ENCODE data around the gene AQP2. TPM values are rescaled to one million over a fixed set of nuclear protein-coding genes. Genes with fewer than 3 reads are reported as not detected.

The AQP2 gene
- total RNA-seq, 2 experiments from 2014 or later = not detected

- Mint-ChIP-seq H3K4me3 (no peak overlapping the region), H3K4me1 (ENCODE audit: low read depth) (no peaks in the 10 kb centered on the region), H3K9me3 (no peaks in the 10 kb centered on the region), H3K36me3 (ENCODE audit: low read depth) (no peaks in the 10 kb centered on the region), H3K27me3 (ENCODE audit: low read depth) (no peaks in the 10 kb centered on the region), H3K27ac (no peak overlapping the region)
- no peak for DNase-seq
- intact Hi-C loops (cut with micrococcal nuclease) = no loop called here
- CTCF ChIA-PET = interaction anchor here (1.1 kb wide), 1 partner anchor 23 kb away, joined by 3 read pairs; no protein-coding TSS in a partner anchor
These were observed 28.0 kb upstream of the AQP2 start for GRCh38 chr12:49922349-49923034.

DNA sequence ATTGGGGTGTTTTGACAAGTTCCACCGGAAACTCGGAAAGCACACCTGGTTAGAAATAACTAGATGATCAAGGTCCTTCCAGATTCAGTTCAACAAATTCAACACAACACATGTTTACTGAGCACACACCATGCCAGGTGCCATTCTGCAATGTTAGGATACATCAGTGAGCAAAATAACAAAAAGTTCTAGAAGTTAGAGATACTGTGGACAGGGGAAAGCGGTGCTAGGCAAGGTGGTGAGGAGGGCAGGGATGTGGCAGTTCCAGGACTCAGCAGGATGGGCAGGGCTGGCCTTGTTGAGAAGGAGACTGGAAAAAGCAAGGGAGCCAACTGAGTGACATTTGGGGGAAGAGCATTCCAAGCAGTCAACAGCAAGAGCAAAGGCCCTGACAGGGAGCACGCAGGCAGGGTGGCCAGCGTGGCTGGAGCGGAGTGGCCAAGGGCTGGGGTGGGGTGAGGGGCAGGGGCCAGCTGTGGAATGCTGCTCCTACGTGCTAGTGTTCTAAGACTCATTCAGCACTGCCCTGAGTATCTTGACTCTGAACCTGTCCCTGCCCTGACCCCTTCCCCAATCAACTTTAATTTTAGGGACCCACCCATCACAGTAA, 27.4 kb upstream of the AQP2 start:
- CTCF ChIA-PET = interaction anchor here (1.1 kb wide), 1 partner anchor 22 kb away, joined by 3 read pairs; no protein-coding TSS in a partner anchor
- Mint-ChIP-seq H3K9me3 (no peaks in the 10 kb centered on the region), H3K4me3 (no peak overlapping the region), H3K4me1 (ENCODE audit: low read depth) (no peaks in the 10 kb centered on the region), H3K27me3 (ENCODE audit: low read depth) (no peaks in the 10 kb centered on the region), H3K36me3 (ENCODE audit: low read depth) (no peaks in the 10 kb centered on the region), H3K27ac (no peak overlapping the region)
- DNase-seq = no peak
- intact Hi-C loops (cut with micrococcal nuclease) = no loop called here

DNA sequence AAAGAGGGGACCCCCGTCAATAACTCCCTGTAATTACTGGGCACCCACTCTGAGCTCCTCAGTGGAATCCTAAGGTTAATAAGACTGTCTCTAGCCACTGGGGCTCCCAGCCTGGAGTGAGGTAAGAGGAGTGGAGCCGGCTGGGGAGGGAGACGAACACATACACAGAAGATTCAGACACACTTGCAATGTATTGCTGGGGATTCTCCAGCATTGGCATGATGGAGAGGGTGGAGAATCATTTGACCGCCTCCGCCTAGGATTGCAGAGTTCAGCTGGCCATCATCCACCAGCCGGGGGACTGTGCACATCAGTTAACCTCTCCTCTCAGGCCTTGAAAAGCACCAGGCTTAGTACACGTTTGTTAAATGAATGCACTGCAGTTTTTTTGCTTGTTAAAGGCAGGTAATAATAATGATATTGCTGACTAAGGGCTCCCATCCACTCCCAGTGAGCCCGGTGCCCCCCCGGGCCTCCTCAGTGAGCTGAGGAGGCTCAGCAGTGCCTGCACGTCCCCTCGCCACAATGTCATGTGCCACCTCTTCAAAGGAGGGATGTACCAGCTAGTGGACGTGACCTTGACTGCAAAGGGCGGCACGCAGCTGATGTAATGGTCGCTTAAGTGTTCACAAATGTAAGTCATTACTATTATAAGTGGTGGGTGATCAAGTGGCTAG, 26.5 kb upstream of the AQP2 start:
- Mint-ChIP-seq H3K4me3 (no peak overlapping the region), H3K27ac (no peak overlapping the region), H3K9me3 (no peaks in the 10 kb centered on the region), H3K36me3 (ENCODE audit: low read depth) (no peaks in the 10 kb centered on the region), H3K4me1 (ENCODE audit: low read depth) (no peaks in the 10 kb centered on the region), H3K27me3 (ENCODE audit: low read depth) (no peaks in the 10 kb centered on the region)
- CTCF ChIA-PET = no interaction called here
- DNase-seq = no peak
- intact Hi-C loops (cut with micrococcal nuclease) = no loop called here

GRCh38 chr12:49924628-49925246, 25.8 kb upstream of the AQP2 start:
- H3K27me3 Mint-ChIP-seq (ENCODE audit: low read depth) = peaks cover under 1% of the 10 kb centered on the region
- no peak overlapping the region for H3K27ac Mint-ChIP-seq

DNA sequence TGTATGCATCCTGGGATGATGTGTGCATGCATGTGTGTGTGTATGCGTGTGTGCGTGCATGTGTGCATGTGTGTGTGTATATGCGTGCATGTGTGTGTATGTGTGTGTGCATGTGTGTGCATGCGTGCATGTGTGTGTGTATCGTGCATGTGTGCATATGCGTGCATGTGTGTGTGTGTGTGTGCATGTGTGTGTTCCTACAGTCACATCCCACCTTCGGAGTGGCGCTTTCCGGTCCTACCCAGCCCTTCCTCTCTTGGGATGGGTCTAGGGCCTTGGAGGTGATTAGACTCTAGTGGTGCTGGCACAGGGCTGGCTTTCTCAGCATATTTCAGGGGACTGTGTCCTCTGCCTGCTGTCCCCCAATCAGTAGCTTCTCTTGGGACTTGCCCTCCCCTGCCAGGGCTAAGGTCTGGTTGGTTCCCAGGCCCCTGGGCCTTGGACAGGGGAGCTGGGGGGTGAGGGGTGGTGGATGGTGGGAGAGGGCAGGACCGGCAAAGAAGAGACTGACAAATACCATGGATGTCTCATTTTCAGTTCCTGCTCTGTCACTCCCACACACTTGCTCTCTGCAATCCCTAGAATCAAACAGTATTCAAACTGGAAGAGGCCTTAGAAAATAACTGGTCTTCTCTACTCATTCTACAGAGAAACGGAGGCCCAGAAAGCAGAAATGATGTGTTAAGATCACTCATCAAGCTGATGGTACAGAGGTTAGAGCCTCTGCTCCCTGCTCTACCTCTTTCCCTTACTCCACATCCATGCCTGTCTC, 24.9 kb upstream of the AQP2 start:
- peaks cover 1% of the 10 kb centered on the region for H3K27me3 Mint-ChIP-seq (ENCODE audit: low read depth)
- no peak overlapping the region for H3K4me3 Mint-ChIP-seq
- H3K27ac Mint-ChIP-seq = no peak overlapping the region
- H3K4me1 Mint-ChIP-seq (ENCODE audit: low read depth) = peaks cover 3% of the 10 kb centered on the region
- CTCF ChIA-PET = interaction anchor here (1.3 kb wide), 1 partner anchor 20 kb away, joined by 3 read pairs; no protein-coding TSS in a partner anchor
- intact Hi-C loops (cut with micrococcal nuclease) = no loop called here
- H3K9me3 Mint-ChIP-seq = no peaks in the 10 kb centered on the region
- no peaks in the 10 kb centered on the region for H3K36me3 Mint-ChIP-seq (ENCODE audit: low read depth)
- DNase-seq = no peak

More at GRCh38 chr12:49924628-49925246, 25.8 kb upstream of the AQP2 start:
- no peak for DNase-seq
- H3K4me3 Mint-ChIP-seq = no peak overlapping the region
- no peaks in the 10 kb centered on the region for H3K4me1 Mint-ChIP-seq (ENCODE audit: low read depth)
- CTCF ChIA-PET = interaction anchor here (1.3 kb wide), 1 partner anchor 21 kb away, joined by 3 read pairs; no protein-coding TSS in a partner anchor
- no peaks in the 10 kb centered on the region for H3K9me3 Mint-ChIP-seq
- H3K36me3 Mint-ChIP-seq (ENCODE audit: low read depth) = no peaks in the 10 kb centered on the region
- intact Hi-C loops (cut with micrococcal nuclease) = no loop called here

DNA sequence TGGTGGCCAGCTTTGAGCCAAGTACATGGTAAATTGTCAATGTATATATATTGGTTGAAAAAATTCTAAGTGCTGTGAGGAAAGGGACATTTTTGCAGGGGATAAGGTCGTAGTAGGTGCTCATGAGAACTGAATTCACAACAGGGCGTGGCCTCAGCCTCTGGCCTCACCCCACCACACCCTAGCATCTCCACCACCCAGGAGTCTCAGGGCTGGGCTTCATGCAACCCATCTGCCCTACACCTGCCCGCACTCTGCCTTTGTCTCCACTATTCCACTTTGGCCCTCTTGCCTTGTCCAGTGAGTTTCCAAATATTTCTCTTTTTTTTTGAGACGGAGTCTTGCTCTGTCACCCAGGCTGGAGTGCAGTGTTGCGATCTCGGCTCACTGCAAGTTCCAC, 22.1 kb upstream of the AQP2 start:
- H3K36me3 Mint-ChIP-seq (ENCODE audit: low read depth) = no peaks in the 10 kb centered on the region
- peaks cover 7% of the 10 kb centered on the region for H3K4me1 Mint-ChIP-seq (ENCODE audit: low read depth)
- H3K9me3 Mint-ChIP-seq = no peaks in the 10 kb centered on the region
- CTCF ChIA-PET = interaction anchor here (1.1 to 1.8 kb wide), 2 partner anchors 17 to 59 kb away, joined by 3 to 11 read pairs; no protein-coding TSS in a partner anchor
- intact Hi-C loops (cut with micrococcal nuclease) = no loop called here
- no peak overlapping the region for H3K27ac Mint-ChIP-seq
- peaks cover 1% of the 10 kb centered on the region for H3K27me3 Mint-ChIP-seq (ENCODE audit: low read depth)
- no peak for DNase-seq
- no peak overlapping the region for H3K4me3 Mint-ChIP-seq

- H3K36me3 Mint-ChIP-seq (ENCODE audit: low read depth) = no peaks in the 10 kb centered on the region
- H3K4me1 Mint-ChIP-seq (ENCODE audit: low read depth) = peaks cover 7% of the 10 kb centered on the region
- DNase-seq = no peak
- H3K4me3 Mint-ChIP-seq = no peak overlapping the region
- no peak overlapping the region for H3K27ac Mint-ChIP-seq
- peaks cover 1% of the 10 kb centered on the region for H3K27me3 Mint-ChIP-seq (ENCODE audit: low read depth)
- intact Hi-C loops (cut with micrococcal nuclease) = no loop called here
- no peaks in the 10 kb centered on the region for H3K9me3 Mint-ChIP-seq
- CTCF ChIA-PET = interaction anchor here (0.7 to 0.9 kb wide), 4 partner anchors 24 to 208 kb away, joined by 3 to 4 read pairs (median 3); no protein-coding TSS in a partner anchor
These were observed 21.0 kb upstream of the AQP2 start for GRCh38 chr12:49929581-49929980.

DNA sequence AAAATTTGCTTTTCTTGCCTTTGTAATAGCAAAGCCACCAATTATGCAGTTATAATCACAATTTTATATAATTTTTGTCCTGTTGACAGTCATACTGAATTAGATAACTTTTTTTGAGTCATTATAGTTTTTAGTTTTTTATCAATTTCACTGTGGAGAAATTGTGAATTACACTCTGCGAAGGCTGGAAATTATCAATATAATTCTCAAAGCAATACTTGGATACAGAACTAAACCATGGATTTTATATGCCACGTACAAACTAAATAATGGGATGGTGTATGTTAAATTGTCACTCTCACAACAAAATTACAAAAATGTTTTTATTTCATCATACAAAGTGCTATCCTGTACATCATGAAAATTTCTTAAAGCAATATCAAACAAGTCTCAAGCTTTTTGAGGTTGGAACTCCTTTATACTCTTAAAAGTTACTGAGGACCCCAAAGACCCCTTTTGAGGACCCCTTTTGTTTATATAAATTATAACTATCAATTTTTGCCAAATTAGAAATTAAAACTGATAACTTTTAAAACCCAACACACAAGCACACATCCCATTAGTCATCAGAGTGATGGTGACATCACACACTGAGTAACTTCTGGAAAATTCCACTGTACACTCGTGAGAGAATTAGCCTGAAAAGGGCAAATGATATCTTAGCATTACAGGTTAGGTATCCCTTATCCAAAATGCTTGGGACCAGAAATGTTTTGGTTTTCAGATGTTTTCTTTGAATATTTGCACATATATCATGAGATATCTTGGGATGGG, 19.8 kb upstream of the AQP2 start:
- H3K27ac Mint-ChIP-seq = no peak overlapping the region
- peaks cover 1% of the 10 kb centered on the region for H3K27me3 Mint-ChIP-seq (ENCODE audit: low read depth)
- peak; percentile 19 for DNase-seq
- H3K9me3 Mint-ChIP-seq = no peaks in the 10 kb centered on the region
- intact Hi-C loops (cut with micrococcal nuclease) = no loop called here
- H3K4me1 Mint-ChIP-seq (ENCODE audit: low read depth) = peaks cover 7% of the 10 kb centered on the region
- CTCF ChIA-PET = interaction anchor here (1.7 to 3.4 kb wide), 3 partner anchors 15 to 36 kb away, joined by 5 to 18 read pairs (median 10); no protein-coding TSS in a partner anchor
- no peaks in the 10 kb centered on the region for H3K36me3 Mint-ChIP-seq (ENCODE audit: low read depth)
- no peak overlapping the region for H3K4me3 Mint-ChIP-seq

- intact Hi-C loops (cut with micrococcal nuclease) = no loop called here
- Mint-ChIP-seq H3K4me1 (ENCODE audit: low read depth) (peaks cover 7% of the 10 kb centered on the region), H3K9me3 (no peaks in the 10 kb centered on the region), H3K36me3 (ENCODE audit: low read depth) (no peaks in the 10 kb centered on the region), H3K4me3 (no peak overlapping the region), H3K27ac (no peak overlapping the region), H3K27me3 (ENCODE audit: low read depth) (peaks cover 1% of the 10 kb centered on the region)
- no peak for DNase-seq
- CTCF ChIA-PET = interaction anchor here (0.6 to 3.4 kb wide), 7 partner anchors 13 to 178 kb away, joined by 3 to 18 read pairs (median 4); no protein-coding TSS in a partner anchor
These were observed 18.5 kb upstream of the AQP2 start for GRCh38 chr12:49932023-49932422.

- no peak overlapping the region for H3K27ac Mint-ChIP-seq
- H3K4me3 Mint-ChIP-seq = no peak overlapping the region
- H3K9me3 Mint-ChIP-seq = no peaks in the 10 kb centered on the region
- H3K4me1 Mint-ChIP-seq (ENCODE audit: low read depth) = peaks cover 7% of the 10 kb centered on the region
- CTCF ChIA-PET = interaction anchor here (1.4 to 3.4 kb wide), 5 partner anchors 13 to 65 kb away, joined by 3 to 18 read pairs (median 5); no protein-coding TSS in a partner anchor
- no peaks in the 10 kb centered on the region for H3K36me3 Mint-ChIP-seq (ENCODE audit: low read depth)
- DNase-seq = no peak
- intact Hi-C loops (cut with micrococcal nuclease) = no loop called here
- H3K27me3 Mint-ChIP-seq (ENCODE audit: low read depth) = peaks cover 1% of the 10 kb centered on the region
These were observed 17.9 kb upstream of the AQP2 start for GRCh38 chr12:49932533-49933130.

DNA sequence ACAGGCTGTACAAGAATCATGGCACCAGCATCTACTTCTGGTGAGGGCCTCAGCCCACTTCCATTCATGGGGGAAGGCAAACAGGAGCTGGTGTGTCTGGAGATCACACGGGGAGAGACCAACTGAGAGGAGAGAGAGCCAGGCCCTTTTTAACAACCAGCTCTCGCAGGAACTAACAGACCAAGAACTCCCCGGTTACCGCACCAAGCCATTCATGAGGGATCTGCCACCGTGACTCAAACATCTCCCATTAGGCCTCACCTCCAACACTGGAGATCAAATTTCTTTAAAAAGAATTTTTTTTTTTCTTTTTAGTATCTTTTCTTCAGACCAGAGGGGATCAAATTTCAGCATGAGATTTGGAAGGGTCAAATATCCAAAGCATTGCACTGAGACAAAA, 16.7 kb upstream of the AQP2 start:
- CTCF ChIA-PET = interaction anchor here (1.4 to 3.4 kb wide), 4 partner anchors 12 to 137 kb away, joined by 3 to 18 read pairs (median 4); no protein-coding TSS in a partner anchor
- intact Hi-C loops (cut with micrococcal nuclease) = no loop called here
- H3K36me3 Mint-ChIP-seq (ENCODE audit: low read depth) = no peaks in the 10 kb centered on the region
- H3K9me3 Mint-ChIP-seq = no peaks in the 10 kb centered on the region
- no peak for DNase-seq
- H3K27ac Mint-ChIP-seq = no peak overlapping the region
- H3K27me3 Mint-ChIP-seq (ENCODE audit: low read depth) = peaks cover 1% of the 10 kb centered on the region
- H3K4me1 Mint-ChIP-seq (ENCODE audit: low read depth) = peaks cover 7% of the 10 kb centered on the region
- H3K4me3 Mint-ChIP-seq = no peak overlapping the region
